C4-2B (cell line): ENCODE measurements around the gene ARHGEF1.
"Not testable (repeated sequence)": the region's sequence is repeated elsewhere in the genome, so short reads cannot be mapped to it uniquely, and the experiment has no call there.

ENCODE experiments used
- H3K27ac ChIP-seq: fragments of 450-650 bp; 2 replicates; pipeline ENCODE4 v1.5.1; 2017
- CTCF ChIP-seq: fragments of 450-650 bp; conservative IDR thresholded peaks from 2 replicates; pipeline ENCODE4 v1.5.1; 2017; ENCODE audit warnings: mild to moderate bottlenecking
- ZFX ChIP-seq: fragments of 450-650 bp; IDR thresholded peaks from 2 replicates; pipeline ENCODE4 v1.6.1; 2017

ARHGEF1 gene

GRCh38 chr19:41908724-41909464 lies 25.9 kb downstream of the ARHGEF1 start:
- TF ChIP-seq CTCF: no peak
- TF ChIP-seq ZFX: no peak
- H3K27ac ChIP-seq: no peak overlapping the region

DNA sequence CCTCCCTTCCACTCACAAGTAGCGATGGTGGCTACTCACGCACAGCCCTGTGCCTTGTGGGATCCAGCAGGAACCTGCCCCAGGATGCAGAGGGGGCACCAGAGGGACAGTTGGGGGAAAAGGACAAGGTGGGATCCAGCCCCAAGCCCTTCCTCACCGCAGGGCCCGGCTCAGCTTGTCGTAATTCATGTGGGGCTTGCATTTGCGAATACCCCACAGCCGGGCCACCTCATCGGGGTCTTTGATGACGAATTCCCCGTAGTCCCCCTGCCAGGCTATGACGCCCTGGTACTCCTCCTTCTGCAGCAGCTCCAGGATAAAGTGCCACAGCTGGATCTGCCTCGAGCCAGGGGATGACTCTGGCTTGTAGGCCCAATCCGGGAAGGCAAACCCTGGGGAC lies 26.7 kb downstream of the ARHGEF1 start:
- no peak overlapping the region for H3K27ac ChIP-seq
- TF ChIP-seq ZFX (no peak), CTCF (no peak)

- H3K27ac ChIP-seq: no peak overlapping the region
Measured at GRCh38 chr19:41910240-41910991, 27.4 kb downstream of the ARHGEF1 start.

GRCh38 chr19:41910992-41911888 lies 28.3 kb downstream of the ARHGEF1 start:
- no peak for TF ChIP-seq ZFX

More at GRCh38 chr19:41910240-41910991, 27.4 kb downstream of the ARHGEF1 start:
- TF ChIP-seq CTCF (no peak), ZFX (no peak)

DNA sequence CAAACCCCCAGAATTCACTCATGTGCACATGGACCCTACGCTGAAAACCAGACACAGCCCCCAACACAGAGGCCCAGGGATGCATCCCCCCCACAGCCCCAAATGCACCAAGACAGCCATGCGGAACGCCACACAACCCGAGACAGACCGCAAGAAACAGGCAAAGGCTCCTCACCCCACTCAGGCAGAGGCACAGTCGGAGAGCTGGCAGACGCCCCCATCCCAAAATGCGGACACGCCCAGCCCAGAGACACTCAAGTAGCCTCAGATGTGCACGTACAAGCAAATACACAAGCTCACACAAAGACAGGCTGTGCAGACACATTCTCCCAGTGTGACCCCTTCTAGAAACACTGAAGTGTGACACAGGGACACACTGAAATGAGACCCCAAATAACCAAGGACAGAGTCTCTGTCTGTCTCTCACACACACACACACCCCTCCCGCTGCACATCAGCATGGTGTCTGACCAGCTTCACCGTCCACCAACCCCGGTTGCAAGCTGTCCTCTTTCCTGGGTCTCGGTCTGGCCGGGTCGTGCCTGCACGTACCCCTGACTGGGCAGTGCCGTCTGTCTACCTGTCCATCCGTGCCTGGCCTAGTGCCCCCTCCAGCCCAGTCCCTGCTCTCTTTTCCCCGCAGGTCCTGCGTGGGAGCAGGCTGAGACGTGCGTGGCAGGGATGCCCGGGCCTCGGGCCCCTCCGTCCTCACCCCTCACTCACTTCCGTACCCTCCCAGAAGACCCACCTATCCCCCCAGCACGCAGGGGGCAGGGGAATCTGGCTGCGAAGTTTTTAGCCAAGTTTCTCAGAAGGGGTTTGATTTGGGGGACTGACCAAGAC lies 29.1 kb downstream of the ARHGEF1 start:
- no peak overlapping the region for H3K27ac ChIP-seq
- TF ChIP-seq CTCF (no peak), ZFX (no peak)

More at GRCh38 chr19:41910992-41911888, 28.3 kb downstream of the ARHGEF1 start:
- H3K27ac ChIP-seq: no peak overlapping the region

DNA sequence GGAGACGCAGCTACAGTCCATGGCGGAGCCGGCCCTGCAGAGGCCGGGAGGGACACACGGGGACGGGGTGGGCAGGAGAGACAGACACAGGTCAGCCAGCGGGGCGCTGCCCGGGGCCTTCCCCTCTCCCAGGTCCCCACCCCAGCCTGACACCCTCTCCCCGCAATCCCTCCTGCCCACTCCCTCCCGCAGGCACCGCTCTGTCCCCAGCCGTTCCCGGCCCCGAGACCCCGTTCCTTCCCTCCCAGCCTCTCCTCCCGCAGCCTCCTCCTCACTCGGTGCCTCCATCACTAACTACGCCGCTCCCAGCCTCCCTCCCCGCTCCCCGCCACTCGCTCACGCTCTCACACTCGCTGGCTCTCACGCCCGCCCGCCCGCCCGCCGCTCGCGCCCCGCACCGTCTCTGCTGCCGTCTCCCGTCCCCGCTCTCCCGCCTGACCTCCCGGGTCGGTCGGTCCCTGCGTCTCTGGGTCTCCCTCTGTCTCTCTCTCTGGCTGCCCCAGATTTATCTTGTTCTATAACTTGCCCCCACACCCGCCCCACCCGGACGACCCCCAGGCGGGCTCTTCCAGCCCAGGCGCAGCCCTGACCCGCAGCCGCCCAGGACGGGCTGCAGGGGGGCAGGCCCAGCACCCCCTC lies 30.0 kb downstream of the ARHGEF1 start:
- no peak for TF ChIP-seq ZFX
- no peak overlapping the region for H3K27ac ChIP-seq

DNA sequence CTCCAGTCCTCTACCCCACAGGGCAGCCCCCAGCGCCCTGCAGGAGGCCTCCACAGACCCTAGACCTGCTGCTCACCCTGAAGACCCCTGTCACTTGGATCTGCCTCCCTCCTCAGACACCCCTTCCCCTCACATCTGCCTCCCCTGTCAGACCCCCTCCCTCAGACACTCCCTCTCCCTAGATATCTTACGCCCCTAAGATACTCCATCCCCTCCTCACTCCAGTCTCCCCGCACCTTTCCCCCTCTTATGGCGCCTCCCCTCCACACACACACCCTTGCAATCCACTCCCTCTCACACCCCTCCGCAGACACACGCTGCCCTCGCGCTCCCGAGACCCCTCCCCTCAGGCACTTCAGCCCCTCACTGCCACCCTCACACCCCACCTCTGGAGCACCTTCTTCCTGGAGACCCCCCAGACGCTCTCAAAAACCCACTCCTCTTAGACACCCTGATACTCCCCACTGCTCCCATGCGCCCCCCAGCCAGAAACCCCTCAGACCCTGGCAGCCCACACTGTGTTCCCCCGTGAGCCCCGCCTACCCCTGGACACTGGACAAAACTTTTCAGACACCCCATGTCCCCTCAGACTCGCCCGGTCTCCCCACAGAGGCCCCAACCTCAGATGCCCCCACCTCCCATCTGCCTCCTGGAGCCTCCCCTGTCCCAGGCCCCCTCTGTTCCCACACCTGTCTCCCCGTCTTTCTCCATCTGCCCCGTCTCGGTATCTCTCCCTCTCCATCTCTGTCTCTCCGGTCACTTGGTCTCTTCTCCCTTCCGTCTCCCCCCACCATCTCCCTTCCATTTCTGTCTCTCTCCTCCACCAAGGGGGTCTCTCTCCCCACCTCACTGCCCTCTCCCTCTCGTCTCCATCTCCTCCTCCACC lies 30.8 kb downstream of the ARHGEF1 start:
- no peak overlapping the region for H3K27ac ChIP-seq
- TF ChIP-seq CTCF (no peak), ZFX (no peak)

- H3K27ac ChIP-seq: not testable (repeated sequence)
Measured at GRCh38 chr19:41914424-41914834, 31.4 kb downstream of the ARHGEF1 start.
